ENCODE results near the gene TRIM22.

- TF ChIP-seq, protein P1, sequence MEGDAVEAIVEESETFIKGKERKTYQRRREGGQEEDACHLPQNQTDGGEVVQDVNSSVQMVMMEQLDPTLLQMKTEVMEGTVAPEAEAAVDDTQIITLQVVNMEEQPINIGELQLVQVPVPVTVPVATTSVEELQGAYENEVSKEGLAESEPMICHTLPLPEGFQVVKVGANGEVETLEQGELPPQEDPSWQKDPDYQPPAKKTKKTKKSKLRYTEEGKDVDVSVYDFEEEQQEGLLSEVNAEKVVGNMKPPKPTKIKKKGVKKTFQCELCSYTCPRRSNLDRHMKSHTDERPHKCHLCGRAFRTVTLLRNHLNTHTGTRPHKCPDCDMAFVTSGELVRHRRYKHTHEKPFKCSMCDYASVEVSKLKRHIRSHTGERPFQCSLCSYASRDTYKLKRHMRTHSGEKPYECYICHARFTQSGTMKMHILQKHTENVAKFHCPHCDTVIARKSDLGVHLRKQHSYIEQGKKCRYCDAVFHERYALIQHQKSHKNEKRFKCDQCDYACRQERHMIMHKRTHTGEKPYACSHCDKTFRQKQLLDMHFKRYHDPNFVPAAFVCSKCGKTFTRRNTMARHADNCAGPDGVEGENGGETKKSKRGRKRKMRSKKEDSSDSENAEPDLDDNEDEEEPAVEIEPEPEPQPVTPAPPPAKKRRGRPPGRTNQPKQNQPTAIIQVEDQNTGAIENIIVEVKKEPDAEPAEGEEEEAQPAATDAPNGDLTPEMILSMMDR (IDR thresholded peaks at IDR 0.05) = no peak
- no peak for TF ChIP-seq POLR2A (IDR thresholded peaks at IDR 0.05)
These were observed 11.5 kb downstream of the TRIM22 start for GRCh38 chr11:5701055-5701577.
